AG04450 (cell line): ENCODE data around the gene ITGAX. TPM values are rescaled to one million over a fixed set of nuclear protein-coding genes. Genes with fewer than 3 reads are reported as not detected.

ENCODE experiments used
- CTCF ChIA-PET: fragments of 300-600, 350-600 bp; formaldehyde crosslinking; extraction: SDS; loops from one replicate; lab custom pipeline; 2022; ENCODE audit warnings: antibody characterized with exemption, inconsistent platforms; lab: Charles Lee
- POLR2A ChIA-PET: fragments of 350-600 bp; formaldehyde crosslinking; extraction: SDS; loops from one replicate; lab custom pipeline; 2021; ENCODE audit warnings: antibody characterized with exemption, inconsistent platforms; lab: Yijun Ruan, JAX
- DNase-seq: peaks from one replicate; pipeline ENCODE4 v3.0.0-alpha.2; 2011; ENCODE audit warnings: low read depth, low spot score
- H3K27ac ChIP-seq: one replicate; pipeline ENCODE4 v1.5.1; 2012; ENCODE audit warnings: low read depth, low read length, control low read depth
- H3K27me3 ChIP-seq: one replicate; pipeline ENCODE4 v1.6.0; 2012; ENCODE audit warnings: low read length; ENCODE audit not compliant: control insufficient read depth, insufficient read depth
- H3K4me3 ChIP-seq: 2 replicates; pipeline ENCODE4 v1.5.1; 2011; ENCODE audit warnings: mild to moderate bottlenecking, low read depth, low read length, control low read depth
- H3K9me3 ChIP-seq: 2 replicates; pipeline ENCODE4 v1.5.1; 2012; ENCODE audit warnings: low read length; ENCODE audit not compliant: control insufficient read depth, insufficient read depth
- CTCF ChIP-seq: IDR thresholded peaks from 2 replicates; pipeline ENCODE4 v1.5.1; 2011; ENCODE audit warnings: low read depth, low read length, control low read depth, inconsistent platforms
- polyA plus RNA-seq: library from polyadenylated mRNA; depleted of rRNA; stranded (reverse); fragments of >200 nt; gene quantifications from 2 replicates; pipeline ENCODE4 v1.2.3, GENCODE V29; 2011

The ITGAX gene
- polyA plus RNA-seq, 1 experiment: 0.15 TPM

DNA sequence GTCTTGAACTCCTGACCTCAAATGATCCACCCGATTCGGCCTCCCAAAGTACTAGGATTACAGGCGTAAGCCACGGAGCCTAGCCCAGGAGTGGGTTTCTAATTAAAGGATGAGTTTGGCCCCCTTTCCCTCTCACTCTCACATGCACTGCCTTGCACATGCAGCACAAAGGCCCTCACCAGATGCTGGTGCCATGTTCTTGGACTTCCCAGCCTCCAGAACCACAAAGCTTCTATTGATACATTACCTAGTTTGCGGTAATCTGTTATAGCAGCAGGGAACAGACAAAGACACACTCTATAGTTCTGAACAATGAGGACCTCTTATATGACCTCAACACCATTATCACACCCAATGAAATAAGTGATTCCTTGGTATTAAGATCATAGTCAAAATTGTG is 20.3 kb downstream of the ITGAX start:
- no peak for TF ChIP-seq CTCF
- Histone ChIP-seq H3K9me3 (no peaks in the 10 kb centered on the region; the same call in 1 of the 2 replicates), H3K27me3 (peaks cover 3% of the 10 kb centered on the region), H3K4me3 (no peak overlapping the region), H3K27ac (no peak overlapping the region)
- DNase-seq: no peak
- ChIA-PET POLR2A (no interaction called here), CTCF (no interaction called here)

- Histone ChIP-seq H3K9me3 (no peaks in the 10 kb centered on the region; the same call in 1 of the 2 replicates), H3K4me3 (no peak overlapping the region), H3K27ac (no peak overlapping the region), H3K27me3 (peaks cover 3% of the 10 kb centered on the region)
- no peak for TF ChIP-seq CTCF
- CTCF ChIA-PET: interaction anchor here (0.7 kb wide), 1 partner anchor 492 kb away, joined by 3 read pairs; no protein-coding TSS in a partner anchor
- POLR2A ChIA-PET: no interaction called here
- no peak for DNase-seq
These were observed 21.7 kb downstream of the ITGAX start for GRCh38 chr16:31376705-31377104.

DNA sequence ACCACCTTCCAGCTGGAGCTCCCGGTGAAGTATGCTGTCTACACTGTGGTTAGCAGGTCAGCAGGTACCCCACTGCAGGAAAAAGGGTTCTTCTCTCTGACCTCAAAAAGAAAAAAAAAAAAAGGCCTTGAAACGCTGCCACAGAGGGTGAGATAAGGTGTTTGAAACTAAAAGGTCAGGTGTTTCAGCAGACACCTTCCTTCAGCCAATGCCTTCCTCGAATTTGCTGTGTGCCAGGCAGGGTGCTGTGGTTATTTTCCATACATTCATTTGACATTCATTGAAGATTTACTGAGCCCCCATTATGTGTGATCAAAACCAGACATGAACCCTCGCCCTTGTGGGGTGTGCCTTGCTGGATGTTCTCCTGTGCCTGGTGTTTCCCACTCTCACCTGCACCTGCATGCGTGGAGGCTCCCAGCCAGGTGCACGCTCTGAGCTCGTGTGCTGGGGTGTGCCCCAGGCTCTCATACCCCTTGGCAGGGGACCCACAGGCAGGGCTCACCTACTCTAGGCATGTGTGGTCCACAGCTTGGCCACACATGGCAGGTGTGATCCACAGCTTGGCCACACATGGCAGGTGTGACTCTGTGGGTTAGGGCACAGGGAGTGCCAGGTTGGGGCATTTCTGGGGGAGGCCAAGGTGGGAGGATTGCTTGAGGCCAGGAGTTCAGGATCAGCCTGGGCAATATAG is 22.4 kb downstream of the ITGAX start:
- ChIA-PET POLR2A (no interaction called here), CTCF (interaction anchor here (0.6 to 0.7 kb wide), 2 partner anchors 75 to 492 kb away, joined by 3 to 6 read pairs; no protein-coding TSS in a partner anchor)
- DNase-seq: no peak
- no peaks in the 10 kb centered on the region; the same call in 1 of the 2 replicates for H3K9me3 ChIP-seq
- TF ChIP-seq CTCF: no peak
- H3K4me3 ChIP-seq: no peak overlapping the region
- H3K27me3 ChIP-seq: peaks cover 3% of the 10 kb centered on the region
- no peak overlapping the region for H3K27ac ChIP-seq

DNA sequence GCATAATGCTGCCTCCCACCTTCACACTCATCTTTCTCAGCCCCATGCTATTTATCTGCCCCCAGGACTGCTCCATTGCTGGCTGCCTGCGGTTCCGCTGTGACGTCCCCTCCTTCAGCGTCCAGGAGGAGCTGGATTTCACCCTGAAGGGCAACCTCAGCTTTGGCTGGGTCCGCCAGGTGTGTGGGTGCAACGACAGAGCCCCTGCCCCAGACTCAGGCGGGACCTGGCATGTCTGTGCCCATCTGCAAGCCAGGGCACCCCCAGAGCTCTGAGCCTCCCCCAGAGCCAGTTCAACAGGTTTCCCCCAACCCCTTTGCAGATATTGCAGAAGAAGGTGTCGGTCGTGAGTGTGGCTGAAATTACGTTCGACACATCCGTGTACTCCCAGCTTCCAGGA is 25.2 kb downstream of the ITGAX start:
- no peak overlapping the region for H3K27ac ChIP-seq
- ChIA-PET POLR2A (no interaction called here), CTCF (no interaction called here)
- peaks cover 8% of the 10 kb centered on the region for H3K27me3 ChIP-seq
- H3K4me3 ChIP-seq: no peak overlapping the region
- TF ChIP-seq CTCF: no peak
- DNase-seq: no peak
- no peaks in the 10 kb centered on the region for H3K9me3 ChIP-seq

DNA sequence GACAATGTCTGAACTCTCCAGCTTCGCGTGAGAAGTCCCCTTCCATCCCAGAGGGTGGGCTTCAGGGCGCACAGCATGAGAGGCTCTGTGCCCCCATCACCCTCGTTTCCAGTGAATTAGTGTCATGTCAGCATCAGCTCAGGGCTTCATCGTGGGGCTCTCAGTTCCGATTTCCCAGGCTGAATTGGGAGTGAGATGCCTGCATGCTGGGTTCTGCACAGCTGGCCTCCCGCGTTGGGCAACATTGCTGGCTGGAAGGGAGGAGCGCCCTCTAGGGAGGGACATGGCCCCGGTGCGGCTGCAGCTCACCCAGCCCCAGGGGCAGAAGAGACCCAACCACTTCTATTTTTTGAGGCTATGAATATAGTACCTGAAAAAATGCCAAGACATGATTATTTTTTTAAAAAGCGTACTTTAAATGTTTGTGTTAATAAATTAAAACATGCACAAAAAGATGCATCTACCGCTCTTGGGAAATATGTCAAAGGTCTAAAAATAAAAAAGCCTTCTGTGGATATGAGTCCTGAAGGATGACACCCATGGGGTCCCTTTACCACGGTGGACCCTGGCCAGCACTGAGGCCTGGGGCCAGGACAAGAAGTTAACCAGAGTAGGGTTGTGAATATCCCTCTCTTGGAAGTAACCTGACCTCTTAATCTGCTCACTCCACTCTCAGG is 27.6 kb downstream of the ITGAX start:
- H3K27me3 ChIP-seq: peaks cover 8% of the 10 kb centered on the region
- CTCF ChIA-PET: interaction anchor here (0.6 to 1.6 kb wide), 11 partner anchors 8 to 168 kb away, joined by 3 to 6 read pairs (median 3); no protein-coding TSS in a partner anchor
- H3K4me3 ChIP-seq: no peak overlapping the region
- no peaks in the 10 kb centered on the region for H3K9me3 ChIP-seq
- TF ChIP-seq CTCF: peak; percentile 68
- DNase-seq: no peak
- H3K27ac ChIP-seq: no peak overlapping the region
- POLR2A ChIA-PET: interaction anchor here (1.5 kb wide), 1 partner anchor 203 kb away, joined by 3 read pairs; the partner anchor contains the start of gene FUS
